Mesendoderm (in vitro differentiated cells): ENCODE data around the gene ZNF503.

ENCODE experiments used
- DNase-seq: peaks from one replicate; pipeline ENCODE4 v3.0.0; 2013
- H2AK5ac ChIP-seq: 2 replicates; pipeline ENCODE4 v1.6.1; 2013; ENCODE audit warnings: low read length, inconsistent platforms
- H2BK120ac ChIP-seq: 2 replicates; pipeline ENCODE4 v1.6.1; 2013; ENCODE audit warnings: low read depth, mild to moderate bottlenecking, low read length, moderate library complexity, mixed read lengths
- H2BK15ac ChIP-seq: replicated peaks from 2 replicates; pipeline ENCODE4 v1.6.1; 2013; ENCODE audit warnings: low read depth, mild to moderate bottlenecking, moderate library complexity
- H2BK5ac ChIP-seq: 2 replicates; pipeline ENCODE4 v1.6.1; 2013; ENCODE audit warnings: low read length, inconsistent platforms
- H3K18ac ChIP-seq: 2 replicates; pipeline ENCODE4 v1.6.1; 2013; ENCODE audit warnings: mild to moderate bottlenecking, low read length, mixed read lengths
- H3K23ac ChIP-seq: one replicate; pipeline ENCODE4 v1.6.1; 2013; ENCODE audit warnings: low read length
- H3K27ac ChIP-seq: 2 replicates; pipeline ENCODE4 v1.5.1; 2013; ENCODE audit warnings: low read depth, mild to moderate bottlenecking, inconsistent platforms, low read length, moderate library complexity
- H3K27me3 ChIP-seq: 2 replicates; pipeline ENCODE4 v1.6.1; 2013; ENCODE audit warnings: low read length, control low read depth, mild to moderate bottlenecking, inconsistent platforms; ENCODE audit not compliant: insufficient read depth, poor library complexity
- H3K36me3 ChIP-seq: 2 replicates; pipeline ENCODE4 v1.6.1; 2013; ENCODE audit warnings: low read length, inconsistent platforms; ENCODE audit not compliant: control insufficient read depth, insufficient read depth
- H3K4ac ChIP-seq: one replicate; pipeline ENCODE4 v1.6.1; 2013; ENCODE audit warnings: low read depth, mild to moderate bottlenecking, low read length, moderate library complexity
- H3K4me1 ChIP-seq: 2 replicates; pipeline ENCODE4 v1.6.1; 2013; ENCODE audit warnings: low read depth, low read length, inconsistent platforms; ENCODE audit not compliant: control insufficient read depth
- H3K4me2 ChIP-seq: 2 replicates; pipeline ENCODE4 v1.6.1; 2013; ENCODE audit warnings: low read length
- H3K4me3 ChIP-seq: 2 replicates; pipeline ENCODE4 v1.5.1; 2013; ENCODE audit warnings: mild to moderate bottlenecking, low read length
- H3K56ac ChIP-seq: one replicate; pipeline ENCODE4 v1.6.1; 2013; ENCODE audit warnings: low read length
- H3K79me1 ChIP-seq: 2 replicates; pipeline ENCODE4 v1.6.1; 2013; ENCODE audit warnings: low read length, inconsistent platforms
- H3K79me2 ChIP-seq: 2 replicates; pipeline ENCODE4 v1.6.1; 2013; ENCODE audit warnings: mild to moderate bottlenecking, low read length; ENCODE audit not compliant: control insufficient read depth, insufficient read depth
- H3K9ac ChIP-seq: 2 replicates; pipeline ENCODE4 v1.6.1; 2013; ENCODE audit warnings: low read length, inconsistent platforms
- H4K5ac ChIP-seq: one replicate; pipeline ENCODE4 v1.6.1; 2013; ENCODE audit warnings: low read length
- H4K8ac ChIP-seq: one replicate; pipeline ENCODE4 v1.6.1; 2013; ENCODE audit warnings: low read depth, mild to moderate bottlenecking, control low read depth, low read length, moderate library complexity
- whole genome bisulfite sequencing: extraction: QIAGEN DNeasy Blood & Tissue Kit; methylation state at CpG from one replicate; pipeline ENCODE4 v1.1.7; 2013; ENCODE audit warnings: low lambda C conversion rate, missing lambda C conversion rate; ENCODE audit not compliant: insufficient coverage; ENCODE audit errors: extremely low coverage; 5-methylcytosine and 5-hydroxymethylcytosine counted together

ZNF503 gene

GRCh38 chr10:75386128-75386527 lies 15.4 kb downstream of the ZNF503 start:
- Histone ChIP-seq H3K4ac (no peak overlapping the region), H3K4me3 (no peak overlapping the region), H4K5ac (no peak overlapping the region), H3K9ac (no peak overlapping the region), H2BK15ac (no peak overlapping the region), H3K23ac (no peak overlapping the region), H2AK5ac (no peak overlapping the region), H3K79me2 (no peaks in the 10 kb centered on the region), H3K36me3 (no peaks in the 10 kb centered on the region), H3K18ac (no peak overlapping the region), H3K4me1 (no peaks in the 10 kb centered on the region), H3K79me1 (no peaks in the 10 kb centered on the region), H3K27me3 (no peaks in the 10 kb centered on the region), H4K8ac (no peak overlapping the region), H3K4me2 (no peak overlapping the region), H2BK5ac (no peak overlapping the region), H3K27ac (no peak overlapping the region), H2BK120ac (no peak overlapping the region), H3K56ac (no peak overlapping the region)
- no CpG with 5 or more reads among the region's 3 CpGs for WGBS
- DNase-seq, result no peak

- Histone ChIP-seq H2BK15ac (no peak overlapping the region), H3K4me2 (no peak overlapping the region), H3K4ac (no peak overlapping the region), H2BK5ac (no peak overlapping the region), H3K56ac (no peak overlapping the region), H3K23ac (no peak overlapping the region), H3K4me1 (no peaks in the 10 kb centered on the region), H4K8ac (no peak overlapping the region), H3K27ac (no peak overlapping the region), H2BK120ac (no peak overlapping the region), H3K36me3 (no peaks in the 10 kb centered on the region), H3K27me3 (no peaks in the 10 kb centered on the region), H3K9ac (no peak overlapping the region), H3K79me1 (no peaks in the 10 kb centered on the region), H3K18ac (no peak overlapping the region), H2AK5ac (no peak overlapping the region), H3K4me3 (no peak overlapping the region), H3K79me2 (no peaks in the 10 kb centered on the region), H4K5ac (no peak overlapping the region)
- no peak for DNase-seq
- no CpG with 5 or more reads among the region's 6 CpGs for WGBS
Measured at GRCh38 chr10:75379817-75380216, 21.7 kb downstream of the ZNF503 start.

GRCh38 chr10:75379212-75379724 lies 22.3 kb downstream of the ZNF503 start:
- Histone ChIP-seq H3K18ac (no peak overlapping the region), H2BK120ac (no peak overlapping the region), H2AK5ac (no peak overlapping the region), H2BK15ac (no peak overlapping the region), H3K23ac (no peak overlapping the region), H3K27me3 (no peaks in the 10 kb centered on the region), H3K9ac (no peak overlapping the region), H3K4me3 (no peak overlapping the region), H3K79me2 (no peaks in the 10 kb centered on the region), H3K56ac (no peak overlapping the region), H2BK5ac (no peak overlapping the region), H4K8ac (no peak overlapping the region), H3K36me3 (no peaks in the 10 kb centered on the region), H3K4me2 (no peak overlapping the region), H3K4ac (no peak overlapping the region), H3K4me1 (no peaks in the 10 kb centered on the region), H3K79me1 (no peaks in the 10 kb centered on the region), H4K5ac (no peak overlapping the region), H3K27ac (no peak overlapping the region)
- no CpG with 5 or more reads among the region's 10 CpGs for WGBS
- DNase-seq, result no peak

- H3K27me3 ChIP-seq, result no peaks in the 10 kb centered on the region
- WGBS, result no CpG with 5 or more reads among the region's 2 CpGs
Measured at GRCh38 chr10:75378379-75378778, 23.2 kb downstream of the ZNF503 start.

GRCh38 chr10:75377869-75378268 lies 23.7 kb downstream of the ZNF503 start:
- H3K79me1 ChIP-seq, result no peaks in the 10 kb centered on the region
- no peak overlapping the region for H2BK15ac ChIP-seq
- H3K4ac ChIP-seq, result no peak overlapping the region
- no peaks in the 10 kb centered on the region for H3K36me3 ChIP-seq
- no peak overlapping the region for H3K9ac ChIP-seq
- H3K4me2 ChIP-seq, result no peak overlapping the region
- no peaks in the 10 kb centered on the region for H3K27me3 ChIP-seq
- H2BK5ac ChIP-seq, result no peak overlapping the region
- no peak overlapping the region for H3K18ac ChIP-seq
- no peak overlapping the region for H3K27ac ChIP-seq
- H2BK120ac ChIP-seq, result no peak overlapping the region
- H3K4me1 ChIP-seq, result no peaks in the 10 kb centered on the region
- no peak for DNase-seq
- no peak overlapping the region for H3K56ac ChIP-seq
- no peak overlapping the region for H4K8ac ChIP-seq
- H2AK5ac ChIP-seq, result no peak overlapping the region
- no peak overlapping the region for H4K5ac ChIP-seq
- H3K4me3 ChIP-seq, result no peak overlapping the region
- H3K23ac ChIP-seq, result no peak overlapping the region
- no peaks in the 10 kb centered on the region for H3K79me2 ChIP-seq
- no CpG with 5 or more reads among the region's 3 CpGs for WGBS

More at GRCh38 chr10:75378379-75378778, 23.2 kb downstream of the ZNF503 start:
- no peak overlapping the region for H2BK120ac ChIP-seq
- no peak overlapping the region for H3K56ac ChIP-seq
- H3K4me2 ChIP-seq, result no peak overlapping the region
- H2BK15ac ChIP-seq, result no peak overlapping the region
- H3K4me3 ChIP-seq, result no peak overlapping the region
- H3K18ac ChIP-seq, result no peak overlapping the region
- no peak overlapping the region for H3K4ac ChIP-seq
- H3K79me2 ChIP-seq, result no peaks in the 10 kb centered on the region
- DNase-seq, result no peak
- H2AK5ac ChIP-seq, result no peak overlapping the region
- H3K79me1 ChIP-seq, result no peaks in the 10 kb centered on the region
- H3K4me1 ChIP-seq, result no peaks in the 10 kb centered on the region
- H3K9ac ChIP-seq, result no peak overlapping the region
- H2BK5ac ChIP-seq, result no peak overlapping the region
- H4K5ac ChIP-seq, result no peak overlapping the region
- H3K36me3 ChIP-seq, result no peaks in the 10 kb centered on the region
- no peak overlapping the region for H3K23ac ChIP-seq
- no peak overlapping the region for H4K8ac ChIP-seq
- no peak overlapping the region for H3K27ac ChIP-seq

GRCh38 chr10:75375838-75376237 lies 25.7 kb downstream of the ZNF503 start:
- Histone ChIP-seq H3K56ac (no peak overlapping the region), H2BK120ac (no peak overlapping the region), H3K27ac (no peak overlapping the region), H3K4ac (no peak overlapping the region), H2AK5ac (no peak overlapping the region), H3K9ac (no peak overlapping the region), H2BK5ac (no peak overlapping the region), H3K36me3 (no peaks in the 10 kb centered on the region), H3K27me3 (no peaks in the 10 kb centered on the region), H3K18ac (no peak overlapping the region), H2BK15ac (no peak overlapping the region), H3K4me2 (no peak overlapping the region), H3K23ac (no peak overlapping the region), H3K79me2 (no peaks in the 10 kb centered on the region), H3K79me1 (no peaks in the 10 kb centered on the region), H4K5ac (no peak overlapping the region), H3K4me1 (no peaks in the 10 kb centered on the region), H3K4me3 (no peak overlapping the region), H4K8ac (no peak overlapping the region)
- no CpG with 5 or more reads among the region's 2 CpGs for WGBS
- DNase-seq, result no peak
